Astrocyte of the spinal cord (primary cell): Measurements from ENCODE around the gene TEAD4.

ENCODE experiments used
- DNase-seq: peaks from one replicate; pipeline ENCODE4 v3.0.0; 2011; ENCODE audit warnings: low read depth, low spot score
- H3K4me3 ChIP-seq: 2 replicates; pipeline ENCODE4 v1.5.1; 2011; ENCODE audit warnings: low read depth, mild to moderate bottlenecking, low read length, moderate library complexity
- CTCF ChIP-seq: IDR thresholded peaks from 2 replicates; pipeline ENCODE4 v1.5.1; 2012; ENCODE audit warnings: low read depth, mild to moderate bottlenecking, low read length, inconsistent platforms
- in situ Hi-C: cut with HindIII; loops from 2 replicates; pipeline ENCODE4 v1.10.0; 2017; ENCODE audit warnings: low sequenced_read_pairs

The TEAD4 gene

GRCh38 chr12:2963760-2964292 is 4.6 kb downstream of the TEAD4 start:
- H3K4me3 ChIP-seq, result peak overlapping the region; percentile 24
- DNase-seq, result peak; percentile 32
- in situ Hi-C loops, result no loop called here
- no peak for TF ChIP-seq CTCF

- no peak overlapping the region for H3K4me3 ChIP-seq
- in situ Hi-C loops, result no loop called here
- no peak for DNase-seq
- no peak for TF ChIP-seq CTCF
Measured at GRCh38 chr12:2967651-2968050, 8.5 kb downstream of the TEAD4 start.

GRCh38 chr12:2970744-2971143 is 11.5 kb downstream of the TEAD4 start:
- TF ChIP-seq CTCF, result no peak
- in situ Hi-C loops, result no loop called here
- H3K4me3 ChIP-seq, result no peak overlapping the region
- DNase-seq, result no peak

GRCh38 chr12:2973566-2973965 is 14.4 kb downstream of the TEAD4 start:
- H3K4me3 ChIP-seq, result no peak overlapping the region
- no peak for DNase-seq
- TF ChIP-seq CTCF, result no peak
- in situ Hi-C loops, result no loop called here

GRCh38 chr12:2974560-2974971 is 15.4 kb downstream of the TEAD4 start:
- in situ Hi-C loops, result no loop called here
- no peak for TF ChIP-seq CTCF
- peak; percentile 28 for DNase-seq
- no peak overlapping the region for H3K4me3 ChIP-seq

- no peak for TF ChIP-seq CTCF
- in situ Hi-C loops, result no loop called here
- no peak overlapping the region for H3K4me3 ChIP-seq
- no peak for DNase-seq
Measured at GRCh38 chr12:2976581-2976996, 17.4 kb downstream of the TEAD4 start.

- H3K4me3 ChIP-seq, result no peak overlapping the region
- TF ChIP-seq CTCF, result no peak
- in situ Hi-C loops, result no loop called here
- no peak for DNase-seq
Measured at GRCh38 chr12:2977776-2978175, 18.6 kb downstream of the TEAD4 start.
